Naive thymus-derived CD4-positive, alpha-beta T cell (primary cell): ENCODE measurements around the gene CMTM1. TPM values are rescaled to one million over a fixed set of nuclear protein-coding genes. Genes with fewer than 3 reads are reported as not detected.
"Not testable (repeated sequence)": the region's sequence is repeated elsewhere in the genome, so short reads cannot be mapped to it uniquely, and the experiment has no call there.

Source experiments
- ATAC-seq: fragments of 150-1000 bp; cut with Tn5 transposase; 2 replicates; pipeline ENCODE4 v1.10.0; 2021; ENCODE audit warnings: mild to moderate bottlenecking, moderate library complexity
- CTCF ChIA-PET: fragments of 350-600 bp; sonication (Branson Sonifier 250); formaldehyde crosslinking; loops from one replicate; lab custom pipeline; 2021; ENCODE audit warnings: antibody characterized with exemption; lab: Charles Lee
- POLR2A ChIA-PET: fragments of 350-600 bp; sonication (Branson Sonifier 250); formaldehyde crosslinking; loops from one replicate; lab custom pipeline; 2021; ENCODE audit warnings: antibody characterized with exemption, inconsistent platforms; lab: Charles Lee
- DNase-seq, 9 donors: peaks; one replicate each; pipeline versions ENCODE4 v3.0.0 to v3.0.0-alpha.2; 2020 to 2022; ENCODE audit warnings: mixed read lengths in 1 of 9
- H3K27ac ChIP-seq: one replicate; pipeline ENCODE4 v1.7.0; 2013; ENCODE audit warnings: mild to moderate bottlenecking, low read depth, low read length, moderate library complexity
- H3K27me3 ChIP-seq, 2 donors: one replicate each; pipeline ENCODE4 v1.7.0; 2013; ENCODE audit warnings: low read length in 2 of 2, mild to moderate bottlenecking in 2 of 2, moderate library complexity in 2 of 2; ENCODE audit not compliant: control insufficient read depth in 2 of 2, insufficient read depth in 2 of 2
- H3K36me3 ChIP-seq, 3 experiments: 1 replicate in 2 of 3; 2 replicates in 1 of 3; pipeline ENCODE4 v1.7.0; 2013; ENCODE audit warnings: low read length in 3 of 3, mild to moderate bottlenecking in 3 of 3, moderate library complexity in 1 of 3; ENCODE audit not compliant: insufficient read depth in 3 of 3, control insufficient read depth in 2 of 3
- H3K4me1 ChIP-seq, 2 donors: one replicate each; pipeline ENCODE4 v1.7.0; 2013; ENCODE audit warnings: low read length in 2 of 2, mild to moderate bottlenecking in 2 of 2, moderate library complexity in 1 of 2; ENCODE audit not compliant: control insufficient read depth in 2 of 2, insufficient read depth in 2 of 2
- H3K4me3 ChIP-seq: 2 replicates; pipeline ENCODE4 v1.7.0; 2013; ENCODE audit warnings: mild to moderate bottlenecking, low read length
- H3K9me3 ChIP-seq, 3 experiments: 1 replicate in 2 of 3; 2 replicates in 1 of 3; pipeline ENCODE4 v1.7.0; 2013; ENCODE audit warnings: low read length in 3 of 3; ENCODE audit not compliant: control insufficient read depth in 2 of 3
- H3K27ac Mint-ChIP-seq, 9 donors: one replicate each; pipeline ENCODE4 v1.8.0; 2020 to 2022; ENCODE audit warnings: mixed read lengths in 9 of 9, mild to moderate bottlenecking in 8 of 9, moderate library complexity in 5 of 9, inconsistent platforms in 2 of 9
- H3K27me3 Mint-ChIP-seq, 5 donors: one replicate each; pipeline ENCODE4 v1.8.0; 2021 to 2022; ENCODE audit warnings: mixed read lengths in 5 of 5, mild to moderate bottlenecking in 1 of 5
- H3K36me3 Mint-ChIP-seq, 5 donors: one replicate each; pipeline ENCODE4 v1.8.0; 2020 to 2022; ENCODE audit warnings: mixed read lengths in 5 of 5, mild to moderate bottlenecking in 3 of 5, inconsistent platforms in 1 of 5
- H3K4me1 Mint-ChIP-seq, 7 donors: one replicate each; pipeline ENCODE4 v1.8.0; 2020 to 2022; ENCODE audit warnings: mixed read lengths in 7 of 7, mild to moderate bottlenecking in 3 of 7, inconsistent platforms in 1 of 7
- H3K4me3 Mint-ChIP-seq, 10 donors: one replicate each; pipeline ENCODE4 v1.8.0; 2020 to 2022; ENCODE audit warnings: mild to moderate bottlenecking in 10 of 10, mixed read lengths in 10 of 10, moderate library complexity in 6 of 10, inconsistent platforms in 2 of 10
- H3K9me3 Mint-ChIP-seq, 11 donors: one replicate each; pipeline ENCODE4 v1.8.0; 2020 to 2022; ENCODE audit warnings: mixed read lengths in 11 of 11, mild to moderate bottlenecking in 4 of 11, inconsistent platforms in 1 of 11, moderate library complexity in 1 of 11
- intact Hi-C, 2 donors: fragments of 100-400 bp; cut with micrococcal nuclease; formaldehyde crosslinking; loops; one replicate each; pipeline ENCODE4 v1.15.1; 2023
- polyA plus RNA-seq, 2 donors: library from polyadenylated mRNA; unstranded; fragments of 300-500 nt; fragmentation: Illumina TruSeq; gene quantifications; one replicate each; pipeline ENCODE4 v1.2.3, GENCODE V29; 2021
- total RNA-seq, 6 experiments: library from RNA in 5 of 6; stranded (reverse) in 5 of 6; gene quantifications; 1 replicate in 5 of 6; 2 replicates in 1 of 6; pipeline ENCODE4 v1.2.3 and lab custom pipeline; 2021 to 2026

CMTM1 gene
- total and polyA plus RNA-seq, 7 experiments from 2014 or later: 0.36 to 23.3 (median 4.4) TPM

DNA sequence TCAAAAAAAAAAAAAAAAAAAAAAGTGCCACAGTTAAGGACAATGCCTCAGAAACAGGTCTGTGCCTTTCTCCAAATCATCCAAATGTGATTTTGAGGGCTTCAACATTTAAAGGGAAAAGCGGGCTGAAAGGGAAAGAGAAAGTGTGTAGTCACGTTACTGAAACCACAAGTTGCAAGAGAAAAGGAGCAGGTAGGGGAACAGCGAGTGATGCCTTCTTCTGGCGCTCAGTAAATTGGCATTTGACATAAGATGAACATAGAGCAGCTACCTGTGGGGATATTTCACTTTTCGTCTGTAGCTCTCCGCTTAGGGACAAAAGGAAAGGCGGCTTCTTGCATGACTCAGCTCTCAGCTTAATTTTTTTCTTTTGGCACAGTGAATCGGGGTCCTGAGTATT lies 24.1 kb downstream of the CMTM1 start:
- Mint-ChIP-seq H3K27me3 (peaks cover 0 to 2% (median 0%) of the 10 kb centered on the region in 5 donors), H3K4me3 (peak overlapping the region; percentile 82 to 96 (median 88)), H3K36me3 (peaks cover 0 to 2% (median 0%) of the 10 kb centered on the region in 5 donors), H3K4me1 (peaks cover 27 to 57% (median 39%) of the 10 kb centered on the region in 7 donors), H3K9me3 (peaks cover 0 to 3% (median 0%) of the 10 kb centered on the region in 11 donors), H3K27ac (peak overlapping the region; percentile 70 to 90 (median 85))
- peak in 8 of 9 donors; percentile 32 to 54 (median 43) for DNase-seq
- ATAC-seq: peak; percentile 43
- intact Hi-C loops: loop anchor here in 1 of 2 donors (1.0 kb wide), 3 partner anchors 14 to 68 kb away; partner anchors contain the start of genes CKLF and CMTM3
- ChIA-PET CTCF (interaction anchor here (0.7 to 2.5 kb wide), 13 partner anchors 9 to 278 kb away, joined by 3 to 28 read pairs (median 3); no protein-coding TSS in a partner anchor), POLR2A (interaction anchor here (0.9 to 2.4 kb wide), 6 partner anchors 9 to 182 kb away, joined by 3 to 16 read pairs (median 5); partner anchors contain the start of genes CMTM2 and CMTM3)
- Histone ChIP-seq H3K27ac (no peak overlapping the region), H3K9me3 (no peaks in the 10 kb centered on the region), H3K4me1 (peaks cover 6 to 7% of the 10 kb centered on the region in 2 donors), H3K27me3 (no peaks in the 10 kb centered on the region), H3K36me3 (no peaks in the 10 kb centered on the region), H3K4me3 (peak overlapping the region; percentile 63)

DNA sequence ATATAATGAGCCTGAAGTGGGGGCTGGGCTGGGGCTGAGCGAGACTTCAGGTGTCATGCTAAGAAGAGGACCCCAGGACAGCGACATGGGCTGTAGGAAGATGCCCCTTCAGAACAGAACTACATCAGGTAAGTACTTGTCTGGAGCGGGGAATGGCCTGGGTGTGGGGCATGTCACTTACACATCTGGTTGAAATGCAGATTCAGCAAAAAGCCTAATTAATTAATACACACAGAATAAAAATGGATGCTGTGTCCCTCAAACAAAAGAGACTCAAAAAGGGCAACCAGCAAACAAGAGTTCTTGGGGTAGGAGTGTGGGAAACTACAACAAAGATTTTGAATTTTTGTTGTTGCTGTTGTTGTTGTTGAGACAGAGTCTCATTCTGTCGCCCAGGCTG lies 24.8 kb downstream of the CMTM1 start:
- CTCF ChIA-PET: interaction anchor here (0.7 to 2.5 kb wide), 10 partner anchors 8 to 277 kb away, joined by 3 to 28 read pairs (median 4); no protein-coding TSS in a partner anchor
- ATAC-seq (no peak), DNase-seq (no peak)
- H3K27me3 ChIP-seq: no peaks in the 10 kb centered on the region
- Mint-ChIP-seq H3K4me1 (peaks cover 24 to 52% (median 39%) of the 10 kb centered on the region in 7 donors), H3K27ac (peak overlapping the region in 4 of 9 donors; percentile 70 to 90 (median 87)), H3K9me3 (peaks cover 0 to 3% (median 0%) of the 10 kb centered on the region in 11 donors), H3K4me3 (peak overlapping the region in 4 of 10 donors; percentile 83 to 96 (median 91)), H3K27me3 (peaks cover 0 to 2% (median 0%) of the 10 kb centered on the region in 5 donors), H3K36me3 (peaks cover 0 to 2% (median 0%) of the 10 kb centered on the region in 5 donors)
- no peaks in the 10 kb centered on the region for H3K9me3 ChIP-seq
- H3K27ac ChIP-seq: no peak overlapping the region
- H3K4me3 ChIP-seq: no peak overlapping the region
- intact Hi-C loops: no loop called here
- POLR2A ChIA-PET: interaction anchor here (0.9 to 2.4 kb wide), 6 partner anchors 8 to 182 kb away, joined by 3 to 16 read pairs (median 5); partner anchors contain the start of genes CMTM2 and CMTM3
- H3K36me3 ChIP-seq: no peaks in the 10 kb centered on the region
- H3K4me1 ChIP-seq: peaks cover 6 to 7% of the 10 kb centered on the region in 2 donors

DNA sequence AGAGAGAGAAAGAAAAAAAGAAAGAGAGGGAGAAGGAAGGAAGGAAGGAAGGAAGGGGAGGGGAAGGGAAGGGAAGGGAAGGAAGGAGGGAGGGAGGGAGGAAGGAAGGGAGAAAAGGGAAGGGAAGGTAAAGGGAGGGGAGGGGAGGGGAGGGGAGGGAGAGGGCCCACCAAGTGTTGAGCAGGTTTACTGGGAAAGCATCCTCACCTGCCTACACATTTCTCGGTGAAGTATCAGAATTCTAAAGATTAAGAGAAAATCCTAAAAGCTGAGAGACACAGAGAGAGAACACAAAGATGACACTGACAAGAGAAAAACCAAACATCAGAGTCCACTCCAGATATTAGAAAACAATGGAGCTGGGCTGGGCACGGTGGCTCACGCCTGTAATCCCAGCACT lies 26.0 kb downstream of the CMTM1 start:
- peaks cover 6 to 7% of the 10 kb centered on the region in 2 donors for H3K4me1 ChIP-seq
- ATAC-seq (no peak), DNase-seq (no peak)
- Mint-ChIP-seq H3K4me3 (no peak overlapping the region), H3K4me1 (peaks cover 22 to 56% (median 37%) of the 10 kb centered on the region in 7 donors), H3K27me3 (peaks cover 0 to 2% (median 0%) of the 10 kb centered on the region in 5 donors), H3K27ac (no peak overlapping the region), H3K36me3 (peaks cover 0 to 2% (median 0%) of the 10 kb centered on the region in 5 donors), H3K9me3 (peaks cover 0 to 3% (median 0%) of the 10 kb centered on the region in 11 donors)
- intact Hi-C loops: no loop called here
- ChIA-PET CTCF (no interaction called here), POLR2A (no interaction called here)
- no peak overlapping the region for H3K4me3 ChIP-seq
- no peak overlapping the region for H3K27ac ChIP-seq
- no peaks in the 10 kb centered on the region for H3K27me3 ChIP-seq
- H3K9me3 ChIP-seq: no peaks in the 10 kb centered on the region
- no peaks in the 10 kb centered on the region for H3K36me3 ChIP-seq

DNA sequence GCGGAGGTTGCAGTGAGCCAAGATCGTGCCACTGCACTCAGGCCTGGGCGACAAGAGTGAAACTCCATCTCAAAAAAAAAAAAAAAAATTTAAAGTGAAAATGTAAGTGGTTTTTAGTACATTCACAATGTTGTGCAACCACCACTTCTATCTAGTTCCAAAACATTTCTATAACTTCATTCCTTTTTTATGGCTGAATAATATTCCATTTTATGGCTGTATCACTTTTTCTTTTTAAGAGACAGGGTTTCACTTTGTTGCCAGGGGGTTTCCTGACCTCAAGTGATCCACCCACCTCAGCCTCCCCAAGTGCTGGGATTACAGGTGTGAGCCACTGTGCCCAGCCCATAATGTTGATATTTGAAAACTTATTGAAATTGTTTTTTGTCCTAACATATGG lies 26.6 kb downstream of the CMTM1 start:
- Histone ChIP-seq H3K27me3 (no peaks in the 10 kb centered on the region), H3K4me3 (no peak overlapping the region), H3K9me3 (no peaks in the 10 kb centered on the region), H3K36me3 (no peaks in the 10 kb centered on the region), H3K27ac (no peak overlapping the region), H3K4me1 (peaks cover 6 to 7% of the 10 kb centered on the region in 2 donors)
- Mint-ChIP-seq H3K4me1 (peaks cover 21 to 55% (median 36%) of the 10 kb centered on the region in 7 donors), H3K27ac (no peak overlapping the region), H3K36me3 (peaks cover 0 to 2% (median 0%) of the 10 kb centered on the region in 5 donors), H3K27me3 (peaks cover 0 to 2% (median 0%) of the 10 kb centered on the region in 5 donors), H3K9me3 (peaks cover 0 to 3% (median 0%) of the 10 kb centered on the region in 11 donors), H3K4me3 (no peak overlapping the region)
- ATAC-seq (no peak), DNase-seq (no peak)
- intact Hi-C loops: no loop called here
- POLR2A ChIA-PET: no interaction called here
- CTCF ChIA-PET: no interaction called here

DNA sequence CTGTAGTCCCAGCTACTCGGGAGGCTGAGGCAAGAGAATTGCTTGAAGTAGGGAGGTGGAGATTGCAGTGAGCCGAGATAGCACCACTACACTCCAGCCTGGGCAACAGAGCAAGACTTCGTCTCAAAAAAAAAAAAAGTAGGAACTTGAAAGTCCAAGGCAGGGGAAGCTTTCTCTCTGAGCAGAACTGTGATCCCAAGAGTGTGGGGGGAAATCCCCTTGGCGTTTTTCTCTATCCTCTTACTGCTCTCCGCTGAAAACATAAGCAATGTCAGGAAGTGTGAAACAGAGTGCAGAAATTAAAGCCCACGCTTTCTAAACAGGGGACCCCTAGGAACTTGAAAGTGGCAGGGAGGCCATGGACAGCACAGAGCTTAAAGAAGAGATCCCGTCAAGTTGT lies 28.5 kb downstream of the CMTM1 start:
- Mint-ChIP-seq H3K9me3 (peaks cover 0 to 3% (median 0%) of the 10 kb centered on the region in 11 donors), H3K36me3 (peaks cover 0 to 2% (median 0%) of the 10 kb centered on the region in 5 donors), H3K4me3 (no peak overlapping the region), H3K4me1 (peaks cover 18 to 51% (median 35%) of the 10 kb centered on the region in 7 donors), H3K27ac (no peak overlapping the region), H3K27me3 (peaks cover 0 to 2% (median 0%) of the 10 kb centered on the region in 5 donors)
- Histone ChIP-seq H3K27ac (no peak overlapping the region), H3K4me1 (peaks cover 5 to 17% of the 10 kb centered on the region in 2 donors), H3K36me3 (no peaks in the 10 kb centered on the region), H3K9me3 (no peaks in the 10 kb centered on the region), H3K27me3 (no peaks in the 10 kb centered on the region), H3K4me3 (no peak overlapping the region)
- DNase-seq: no peak
- ChIA-PET CTCF (interaction anchor here (1.1 kb wide), 1 partner anchor 9 kb away, joined by 3 read pairs; no protein-coding TSS in a partner anchor), POLR2A (interaction anchor here (0.6 to 1.7 kb wide), 3 partner anchors 9 to 48 kb away, joined by 3 to 5 read pairs (median 3); no protein-coding TSS in a partner anchor)
- ATAC-seq: no peak
- intact Hi-C loops: no loop called here

DNA sequence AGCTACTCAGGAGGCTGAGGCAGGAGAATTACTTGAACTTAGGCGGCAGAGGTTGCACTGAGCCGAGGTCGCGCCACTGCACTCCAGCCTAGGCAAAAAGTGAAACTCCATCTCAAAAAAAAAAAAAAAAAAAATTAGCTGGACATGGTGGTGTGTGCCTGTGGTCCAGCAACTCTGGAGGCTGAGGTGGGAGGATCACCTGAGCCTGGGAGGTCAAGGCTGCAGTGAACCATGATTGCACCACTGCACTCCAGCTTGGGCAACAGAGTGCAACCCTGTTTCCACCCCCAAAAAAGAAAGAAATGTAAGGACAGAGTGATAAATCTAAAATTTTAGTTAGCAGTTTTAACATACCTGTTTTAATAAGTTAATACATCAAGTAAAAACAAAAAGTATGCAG lies 30.3 kb downstream of the CMTM1 start:
- ChIA-PET POLR2A (interaction anchor here (2.6 kb wide), 1 partner anchor 11 kb away, joined by 6 read pairs; no protein-coding TSS in a partner anchor), CTCF (interaction anchor here (0.7 kb wide), 1 partner anchor 86 kb away, joined by 3 read pairs; no protein-coding TSS in a partner anchor)
- H3K27ac ChIP-seq, ATAC-seq, H3K4me3 Mint-ChIP-seq, H3K27me3 Mint-ChIP-seq, DNase-seq, H3K27me3 ChIP-seq, H3K4me3 ChIP-seq, H3K9me3 ChIP-seq, H3K36me3 ChIP-seq: not testable (repeated sequence)
- H3K36me3 Mint-ChIP-seq: peaks cover 0 to 11% (median 5%) of the 10 kb centered on the region in 5 donors
- H3K27ac Mint-ChIP-seq: peak overlapping the region in 3 of 9 donors; percentile 66 to 81 (median 66)
- H3K4me1 Mint-ChIP-seq: peaks cover 17 to 50% (median 34%) of the 10 kb centered on the region in 7 donors
- intact Hi-C loops: loop anchor here in 1 of 2 donors (2.0 kb wide), 1 partner anchor 80 kb away; no protein-coding TSS in a partner anchor
- H3K4me1 ChIP-seq: peaks cover 0 to 22% of the 10 kb centered on the region in 2 donors
- H3K9me3 Mint-ChIP-seq: peaks cover 0 to 11% (median 4%) of the 10 kb centered on the region in 11 donors
